Rectal smooth muscle tissue (tissue), 1 donor: ENCODE measurements around the gene KIAA0232.
"Not testable (repeated sequence)": the region's sequence is repeated elsewhere in the genome, so short reads cannot be mapped to it uniquely, and the experiment has no call there.

Source experiments
- H3K27ac ChIP-seq: one replicate; pipeline ENCODE4 v1.7.0; 2013; ENCODE audit warnings: low read depth, low read length, inconsistent platforms
- H3K27me3 ChIP-seq: one replicate; pipeline ENCODE4 v1.7.0; 2013; ENCODE audit warnings: low read length; ENCODE audit not compliant: control insufficient read depth, insufficient read depth
- H3K36me3 ChIP-seq: one replicate; pipeline ENCODE4 v1.7.0; 2013; ENCODE audit warnings: low read length; ENCODE audit not compliant: control insufficient read depth, insufficient read depth
- H3K4me1 ChIP-seq: one replicate; pipeline ENCODE4 v1.7.0; 2013; ENCODE audit warnings: low read length; ENCODE audit not compliant: control insufficient read depth, insufficient read depth
- H3K4me3 ChIP-seq: one replicate; pipeline ENCODE4 v1.7.0; 2013; ENCODE audit warnings: low read length
- H3K9ac ChIP-seq: one replicate; pipeline ENCODE4 v1.7.0; 2013; ENCODE audit warnings: low read length

Gene KIAA0232

DNA sequence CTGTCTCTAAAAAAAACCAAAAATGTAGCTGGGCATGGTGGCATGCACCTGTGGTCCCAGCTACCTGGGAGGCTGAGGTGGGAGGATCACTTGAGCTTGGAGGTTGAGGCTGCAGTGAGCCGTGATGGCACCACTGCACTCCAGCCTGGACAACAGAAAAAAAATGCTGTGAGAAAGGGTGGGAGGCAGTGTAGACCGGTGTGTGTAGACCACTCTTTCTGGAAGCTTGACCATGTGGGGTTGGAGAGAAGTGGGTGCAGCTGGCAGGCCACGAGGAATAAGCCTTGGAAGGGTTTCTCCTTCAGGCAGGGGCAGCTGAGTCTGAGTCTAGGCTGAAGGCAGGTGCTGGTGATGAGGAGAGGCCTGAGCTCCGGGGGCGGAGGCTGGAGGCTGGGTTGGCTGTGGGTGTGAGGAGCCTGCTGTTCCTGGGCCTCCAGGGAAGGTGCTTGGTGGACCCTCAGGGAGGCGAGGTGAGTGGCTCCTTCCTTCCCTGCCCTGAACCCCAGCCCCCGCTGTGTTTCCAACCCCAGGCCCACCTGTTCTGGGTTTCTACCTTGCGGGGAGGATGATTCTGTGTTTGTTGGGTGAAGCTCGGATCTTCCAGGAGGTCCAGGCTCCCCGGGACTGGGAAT is 117.8 kb downstream of the KIAA0232 start:
- H3K4me1 ChIP-seq, result no peaks in the 10 kb centered on the region
- no peak overlapping the region for H3K27ac ChIP-seq
- H3K27me3 ChIP-seq, result no peaks in the 10 kb centered on the region
- no peak overlapping the region for H3K9ac ChIP-seq
- no peaks in the 10 kb centered on the region for H3K36me3 ChIP-seq
- no peak overlapping the region for H3K4me3 ChIP-seq

DNA sequence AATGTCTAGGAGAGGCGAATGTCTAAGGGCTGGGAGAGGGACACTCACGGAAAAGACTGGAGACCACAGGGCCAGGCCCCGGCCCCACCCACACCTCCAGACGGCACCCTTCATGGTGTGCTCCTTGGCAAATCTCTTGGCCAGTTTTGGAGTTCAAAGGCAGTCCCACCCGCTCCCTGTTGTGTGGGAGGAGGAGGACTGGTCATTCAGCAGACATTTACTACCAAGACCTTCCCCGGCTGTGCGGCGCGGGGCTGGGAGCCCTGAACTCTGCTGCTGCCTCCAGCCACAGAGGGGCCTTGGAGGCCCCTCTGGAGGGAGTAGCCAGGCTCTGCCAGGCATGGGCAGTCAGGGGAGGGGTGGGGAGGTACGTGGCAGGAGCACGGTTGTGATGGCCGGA is 118.4 kb downstream of the KIAA0232 start:
- H3K27me3 ChIP-seq, result no peaks in the 10 kb centered on the region
- H3K4me1 ChIP-seq, result no peaks in the 10 kb centered on the region
- H3K27ac ChIP-seq, result no peak overlapping the region
- no peak overlapping the region for H3K9ac ChIP-seq
- no peak overlapping the region for H3K4me3 ChIP-seq
- H3K36me3 ChIP-seq, result no peaks in the 10 kb centered on the region

DNA sequence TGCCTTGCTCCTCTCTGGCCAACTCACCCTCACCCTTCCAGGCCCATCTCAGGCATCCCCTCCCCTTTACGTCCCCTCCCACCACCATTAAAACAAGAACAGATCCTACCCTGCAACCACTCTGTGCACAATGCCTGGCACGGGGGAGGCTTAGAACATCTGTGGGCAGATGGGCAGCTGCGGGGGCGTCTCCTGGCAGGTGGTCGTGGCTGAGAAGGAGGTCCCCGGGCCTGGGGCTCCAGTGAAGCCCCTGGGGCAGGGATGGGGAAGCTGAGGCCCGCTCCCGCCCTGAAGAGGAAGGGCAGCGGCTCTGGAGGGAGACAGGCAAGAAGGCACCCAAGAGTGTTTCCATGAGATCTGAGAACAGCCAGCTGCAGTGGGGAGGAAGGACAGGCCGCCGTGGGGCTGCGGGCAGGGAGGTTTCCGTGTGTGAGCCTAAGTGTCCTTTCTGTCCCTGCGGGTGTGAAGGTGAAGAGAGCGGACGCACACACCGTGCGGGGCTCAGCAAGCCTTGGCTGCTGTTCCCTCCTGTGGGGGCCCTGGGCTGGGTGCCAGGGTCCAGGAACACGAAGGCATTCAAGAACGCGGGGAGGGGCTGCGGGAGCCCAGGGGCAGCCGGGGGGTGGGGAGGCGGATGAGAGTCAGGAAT is 119.3 kb downstream of the KIAA0232 start:
- Histone ChIP-seq H3K4me1 (no peaks in the 10 kb centered on the region), H3K36me3 (no peaks in the 10 kb centered on the region), H3K27ac (no peak overlapping the region), H3K4me3 (no peak overlapping the region), H3K27me3 (no peaks in the 10 kb centered on the region), H3K9ac (no peak overlapping the region)

DNA sequence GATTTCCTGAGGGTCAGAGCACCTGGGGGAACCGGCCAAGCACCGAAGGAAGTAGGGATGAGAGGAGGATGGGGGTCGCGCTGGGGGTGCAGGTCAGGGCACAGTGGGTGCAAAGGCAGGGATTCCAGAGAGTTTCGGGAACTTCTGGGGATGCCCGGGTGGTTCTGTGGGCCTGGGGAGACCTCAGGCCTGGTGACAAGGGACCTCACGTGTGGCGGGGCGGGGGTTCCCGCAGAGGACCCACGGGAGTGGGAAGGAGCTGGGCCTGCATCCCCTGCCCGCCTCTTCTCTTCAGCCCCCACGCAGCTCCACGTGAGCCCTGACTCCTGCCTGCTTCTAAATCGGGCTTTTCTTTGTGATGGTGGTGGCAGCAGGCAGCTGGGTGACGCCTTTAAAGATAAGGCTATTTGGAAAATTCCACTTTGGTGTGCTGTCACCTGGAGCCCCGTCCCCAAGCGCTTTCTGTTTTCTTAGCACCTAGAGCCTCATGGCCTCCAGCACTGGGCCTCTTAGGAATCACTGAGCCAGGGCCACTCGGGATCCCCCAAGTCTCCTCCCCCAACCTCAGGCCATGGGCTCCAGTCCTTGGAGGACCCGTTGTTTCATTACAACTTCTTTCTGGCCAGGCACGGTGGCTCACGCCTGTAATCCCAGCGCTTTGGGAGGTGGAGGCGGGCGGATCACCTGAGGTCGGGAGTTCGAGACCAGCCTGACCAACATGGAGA is 120.0 kb downstream of the KIAA0232 start:
- H3K27me3 ChIP-seq, result no peaks in the 10 kb centered on the region
- H3K9ac ChIP-seq, result no peak overlapping the region
- H3K4me3 ChIP-seq, result no peak overlapping the region
- no peaks in the 10 kb centered on the region for H3K36me3 ChIP-seq
- H3K27ac ChIP-seq, result no peak overlapping the region
- no peaks in the 10 kb centered on the region for H3K4me1 ChIP-seq

DNA sequence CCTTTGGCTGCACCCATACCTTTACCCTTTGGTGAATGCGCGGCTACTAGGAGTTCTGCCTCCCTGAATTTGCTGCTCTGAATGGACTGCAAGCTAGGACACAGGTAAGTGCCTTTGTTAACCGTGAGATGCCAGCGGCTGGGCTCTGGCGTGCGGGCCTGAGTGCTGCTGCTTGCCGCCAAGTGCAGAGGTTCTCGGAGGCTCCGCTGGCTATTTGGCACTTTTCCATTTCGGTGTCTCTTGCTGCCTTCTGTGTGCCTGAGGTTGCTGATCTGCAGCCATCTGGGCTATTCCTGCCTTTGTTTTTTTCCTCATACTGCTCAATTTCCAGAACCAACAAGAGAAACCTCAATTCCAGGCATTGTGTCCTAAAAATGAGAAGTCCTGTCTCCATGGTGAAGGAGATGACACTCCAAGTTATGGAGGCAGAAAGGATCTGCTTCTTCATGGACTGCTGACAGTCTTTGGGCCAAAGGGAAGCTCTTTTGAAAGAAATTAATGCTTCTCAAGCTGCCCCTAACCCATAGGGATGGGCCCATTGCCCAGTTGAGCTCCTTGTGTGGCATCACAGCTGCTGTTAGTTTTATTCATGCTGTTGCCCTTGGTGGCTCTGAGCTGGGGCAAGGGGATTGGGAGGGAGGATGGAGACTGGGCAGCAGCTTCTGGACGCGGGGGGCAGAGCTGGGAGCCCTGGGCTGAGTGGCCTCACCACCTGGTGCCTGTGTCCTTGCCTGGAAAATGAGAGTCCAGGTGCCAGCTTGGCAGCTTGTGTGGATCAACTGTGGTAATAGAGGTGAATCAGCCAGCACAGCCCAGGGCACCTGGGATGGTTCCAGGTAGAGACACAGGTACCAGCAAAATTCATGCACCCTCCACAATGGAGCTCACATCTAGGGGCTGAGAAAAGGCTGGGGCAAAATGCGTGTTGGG is 123.3 kb downstream of the KIAA0232 start:
- Histone ChIP-seq H3K27me3 (no peaks in the 10 kb centered on the region), H3K36me3 (no peaks in the 10 kb centered on the region), H3K4me3 (no peak overlapping the region), H3K4me1 (peaks cover 8% of the 10 kb centered on the region), H3K27ac (no peak overlapping the region), H3K9ac (no peak overlapping the region)

DNA sequence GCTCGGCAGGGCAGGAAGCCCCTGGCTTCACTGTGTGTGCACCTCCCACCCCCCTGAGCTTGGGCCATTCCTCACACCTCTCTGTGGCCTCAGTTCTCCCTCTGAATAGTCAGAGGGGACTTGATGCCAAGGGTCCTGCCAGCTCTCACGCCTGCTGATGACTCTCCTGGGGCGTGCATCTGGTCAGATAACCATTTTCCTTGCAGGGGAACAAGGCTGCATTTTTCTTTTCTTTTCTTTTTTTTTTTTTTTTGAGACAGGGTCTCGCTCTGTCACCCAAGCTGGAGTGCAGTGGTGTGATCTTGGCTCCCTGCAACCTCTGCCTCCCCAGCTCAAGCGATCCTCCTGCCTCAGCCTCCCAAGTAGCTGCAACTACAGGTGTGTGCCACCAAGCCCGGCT is 124.0 kb downstream of the KIAA0232 start:
- not testable (repeated sequence) for H3K27ac ChIP-seq, H3K9ac ChIP-seq, H3K4me3 ChIP-seq, H3K27me3 ChIP-seq, H3K4me1 ChIP-seq, H3K36me3 ChIP-seq

DNA sequence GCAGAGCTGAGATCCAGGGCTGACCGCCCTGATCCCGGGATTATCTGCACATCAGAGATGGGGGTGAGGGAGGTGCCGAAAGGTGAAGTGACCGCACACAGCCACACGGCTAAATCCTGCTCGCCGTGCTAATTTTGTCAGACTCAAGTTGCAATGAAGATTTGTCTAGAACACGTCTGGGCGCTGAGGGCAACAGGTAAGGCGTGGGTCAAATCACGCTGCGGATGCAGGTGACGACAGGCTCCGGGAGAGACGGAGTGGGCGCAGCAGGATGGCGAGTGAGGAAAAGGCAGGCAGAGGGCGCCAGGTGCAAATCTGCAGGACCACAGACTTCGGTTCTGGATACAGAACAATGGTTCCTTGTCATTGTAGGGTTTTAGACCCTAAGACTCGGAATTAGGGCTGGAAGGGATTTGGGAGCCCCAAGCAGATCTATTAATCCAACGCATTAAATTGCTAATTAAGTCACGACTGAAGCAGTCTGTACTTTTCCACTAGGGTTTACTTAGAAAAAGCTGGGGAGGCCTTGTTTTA is 125.2 kb downstream of the KIAA0232 start:
- H3K27ac ChIP-seq, result no peak overlapping the region
- no peaks in the 10 kb centered on the region for H3K27me3 ChIP-seq
- no peaks in the 10 kb centered on the region for H3K36me3 ChIP-seq
- H3K9ac ChIP-seq, result no peak overlapping the region
- no peak overlapping the region for H3K4me3 ChIP-seq
- H3K4me1 ChIP-seq, result peaks cover 8% of the 10 kb centered on the region

DNA sequence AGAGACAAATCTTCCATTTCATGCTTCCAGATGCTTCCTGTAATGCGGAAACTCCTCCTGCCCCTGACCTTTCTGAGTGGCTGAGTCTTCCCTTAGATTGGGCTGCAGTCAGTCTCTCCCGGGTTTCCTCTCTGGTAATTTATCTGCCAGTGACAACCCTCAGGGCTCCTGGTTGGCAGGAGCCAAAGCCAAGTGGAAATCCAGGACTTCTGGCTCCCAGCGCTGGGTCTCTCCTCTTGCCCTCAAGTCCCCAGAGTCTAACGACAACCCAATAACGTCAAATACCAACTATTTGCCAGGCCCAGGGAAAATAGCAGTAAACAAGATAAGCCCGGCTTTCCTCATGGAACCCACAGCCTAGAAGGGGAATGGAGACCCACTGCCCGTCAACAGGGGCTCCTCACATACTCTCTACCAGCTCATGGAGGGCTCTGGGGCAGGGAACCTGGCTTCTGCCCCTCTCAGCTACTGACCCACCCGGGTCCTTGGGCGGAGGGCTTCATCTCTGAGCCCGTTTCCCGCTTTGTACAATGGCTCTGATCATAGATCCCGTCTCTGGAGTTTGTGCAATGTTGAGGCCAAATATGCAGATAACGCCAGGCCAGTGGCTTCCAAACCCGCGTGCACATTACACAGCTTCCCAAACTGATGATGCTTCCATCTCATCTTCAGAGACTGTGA is 126.0 kb downstream of the KIAA0232 start:
- Histone ChIP-seq H3K9ac (peak overlapping the region; percentile 47), H3K27ac (peak overlapping the region; percentile 94), H3K27me3 (no peaks in the 10 kb centered on the region), H3K4me1 (peaks cover 8% of the 10 kb centered on the region), H3K4me3 (peak overlapping the region; percentile 86), H3K36me3 (no peaks in the 10 kb centered on the region)

DNA sequence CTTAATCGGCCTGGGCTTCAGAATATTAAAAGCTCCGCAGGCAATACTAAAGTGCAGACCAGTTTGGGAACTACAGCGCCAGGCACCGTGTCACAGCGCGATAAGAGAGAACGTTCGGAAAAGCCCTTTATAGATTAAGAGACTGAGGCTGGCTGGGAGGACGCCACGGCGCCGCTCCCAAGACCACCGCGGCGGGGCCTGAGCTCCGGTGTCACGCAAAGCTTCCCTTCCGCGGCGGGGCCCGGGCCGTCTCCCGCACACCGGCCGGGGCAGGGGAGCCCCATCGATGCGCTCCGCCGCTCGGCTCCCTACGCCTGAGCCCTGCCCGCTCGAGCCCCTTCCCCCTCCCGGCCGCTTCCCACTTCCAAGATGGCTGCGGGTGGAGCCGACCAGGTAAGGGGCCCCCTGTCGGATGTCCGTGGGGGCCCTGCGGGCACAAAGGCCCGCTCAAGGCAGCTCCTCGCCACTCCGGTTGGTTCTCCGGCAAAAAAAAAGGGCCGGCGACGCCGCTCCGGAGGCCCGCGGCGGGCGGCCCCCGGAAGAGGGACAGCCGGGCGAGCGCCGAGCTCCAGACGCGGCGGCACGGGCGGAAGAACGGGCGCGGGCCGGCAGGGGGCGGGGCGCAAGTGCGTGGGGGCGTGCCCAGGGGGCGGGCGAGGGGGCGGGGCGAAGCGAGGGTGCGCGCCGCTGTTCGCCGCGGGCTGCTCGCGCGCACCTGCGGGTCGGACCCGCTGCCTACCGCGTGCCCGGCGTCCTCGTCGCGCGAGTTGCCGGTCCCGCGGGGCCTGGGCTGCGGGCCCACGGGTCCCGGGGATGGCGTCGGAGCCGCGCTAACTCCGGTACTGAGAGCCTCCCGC is 126.8 kb downstream of the KIAA0232 start, which contains the start of gene TBC1D14:
Gene TBC1D14 (plus strand): TSS at position 714 of the 857 bp plus-strand sequence. CDS start 13,564 bp downstream, outside the sequence.
- Histone ChIP-seq H3K4me3 (peak within 1 kb of the TSS; percentile 86), H3K36me3 (no peaks in the 10 kb centered on the region), H3K4me1 (peaks cover 8% of the 10 kb centered on the region), H3K27me3 (no peaks in the 10 kb centered on the region), H3K9ac (peak within 1 kb of the TSS; percentile 47), H3K27ac (peak within 1 kb of the TSS; percentile 94)

DNA sequence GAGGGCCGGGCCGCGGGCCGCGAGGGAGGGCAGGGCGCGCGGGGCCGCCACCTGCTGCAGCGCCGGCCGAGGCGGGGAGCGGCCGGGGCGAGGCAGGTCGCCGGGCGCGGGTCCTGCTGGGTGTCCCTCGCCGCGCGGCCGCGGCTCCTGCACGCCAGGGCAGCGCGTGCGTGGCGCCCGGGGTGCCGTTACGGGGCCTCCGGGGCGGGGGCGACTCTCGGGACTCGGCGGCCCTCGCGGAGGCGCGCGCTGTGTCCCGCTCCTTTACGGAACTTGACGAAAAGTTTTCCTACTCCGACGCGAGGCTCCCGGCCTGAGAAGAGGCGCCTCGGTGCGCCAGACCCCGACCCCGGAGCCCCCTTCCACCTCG is 127.4 kb downstream of the KIAA0232 start:
- H3K27me3 ChIP-seq, result no peaks in the 10 kb centered on the region
- peak overlapping the region; percentile 66 for H3K4me3 ChIP-seq
- H3K27ac ChIP-seq, result no peak overlapping the region
- H3K36me3 ChIP-seq, result no peaks in the 10 kb centered on the region
- H3K4me1 ChIP-seq, result peaks cover 8% of the 10 kb centered on the region
- H3K9ac ChIP-seq, result peak overlapping the region; percentile 34
